GM18517 (cell line): ENCODE results near the gene PMAIP1.

Experiments
- ATAC-seq: cut with Tn5 transposase; IDR thresholded peaks from one replicate; pipeline ENCODE4 v1.9.1; 2021; ENCODE audit warnings: mild to moderate bottlenecking, moderate library complexity; ENCODE audit not compliant: unreplicated experiment

Gene PMAIP1

GRCh38 chr18:59911600-59911999 is 11.8 kb downstream of the PMAIP1 start:
- no peak for ATAC-seq

- no peak for ATAC-seq
Observed at GRCh38 chr18:59912007-59912550, 12.3 kb downstream of the PMAIP1 start.

GRCh38 chr18:59915606-59916005 is 15.8 kb downstream of the PMAIP1 start:
- ATAC-seq, result no peak

GRCh38 chr18:59916746-59917145 is 16.9 kb downstream of the PMAIP1 start:
- no peak for ATAC-seq

GRCh38 chr18:59917422-59917821 is 17.6 kb downstream of the PMAIP1 start:
- no peak for ATAC-seq

GRCh38 chr18:59918320-59918755 is 18.5 kb downstream of the PMAIP1 start:
- ATAC-seq, result peak; percentile 50

GRCh38 chr18:59918997-59919396 is 19.2 kb downstream of the PMAIP1 start:
- no peak for ATAC-seq

GRCh38 chr18:59921384-59921891 is 21.6 kb downstream of the PMAIP1 start:
- peak; percentile 47 for ATAC-seq

GRCh38 chr18:59923539-59924196 is 23.9 kb downstream of the PMAIP1 start:
- peak; percentile 53 for ATAC-seq

- no peak for ATAC-seq
Observed at GRCh38 chr18:59926131-59926530, 26.3 kb downstream of the PMAIP1 start.

- peak; percentile 76 for ATAC-seq
Observed at GRCh38 chr18:59927246-59927825, 27.5 kb downstream of the PMAIP1 start.

- no peak for ATAC-seq
Observed at GRCh38 chr18:59928201-59928600, 28.4 kb downstream of the PMAIP1 start.

- no peak for ATAC-seq
Observed at GRCh38 chr18:59929621-59930295, 30.0 kb downstream of the PMAIP1 start.

- no peak for ATAC-seq
Observed at GRCh38 chr18:59932401-59932800, 32.6 kb downstream of the PMAIP1 start.

- no peak for ATAC-seq
Observed at GRCh38 chr18:59938676-59939075, 38.9 kb downstream of the PMAIP1 start.

- no peak for ATAC-seq
Observed at GRCh38 chr18:59939127-59939526, 39.3 kb downstream of the PMAIP1 start.

- ATAC-seq, result no peak
Observed at GRCh38 chr18:59940068-59940467, 40.3 kb downstream of the PMAIP1 start.

GRCh38 chr18:59941331-59941730 is 41.5 kb downstream of the PMAIP1 start:
- ATAC-seq, result no peak

GRCh38 chr18:59942601-59943000 is 42.8 kb downstream of the PMAIP1 start:
- no peak for ATAC-seq

GRCh38 chr18:59945544-59945943 is 45.7 kb downstream of the PMAIP1 start:
- no peak for ATAC-seq

- no peak for ATAC-seq
Observed at GRCh38 chr18:59950215-59950944, 50.6 kb downstream of the PMAIP1 start.
